NCI-H774 (cell line): Measurements from ENCODE around the gene ATF7.

Source experiments
- DNase-seq: peaks from one replicate; lab custom pipeline; 2025; lab: John Stamatoyannopoulos, UW

The ATF7 gene

DNA sequence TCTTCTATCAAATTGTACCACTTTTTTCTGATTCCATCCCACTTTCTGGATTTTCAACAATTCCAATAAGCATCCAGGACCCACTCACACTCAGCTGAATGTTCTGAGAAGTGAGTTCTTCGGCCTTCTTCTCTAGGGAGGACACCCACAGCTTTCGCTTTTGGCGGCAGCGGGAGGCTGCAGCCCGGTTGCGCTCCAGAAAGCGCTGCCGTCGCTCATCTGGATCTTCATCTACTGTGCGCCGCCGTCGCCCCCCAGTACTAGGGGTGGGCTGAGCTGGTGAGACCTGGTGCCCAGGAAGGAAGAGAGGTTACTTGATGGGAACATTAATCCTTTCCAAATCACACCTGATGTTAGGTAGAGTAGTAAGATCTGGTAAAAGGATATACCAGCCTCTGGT is 101.7 kb downstream of the ATF7 start:
- DNase-seq = no peak

GRCh38 chr12:53523131-53523530 is 103.1 kb downstream of the ATF7 start:
- no peak for DNase-seq

DNA sequence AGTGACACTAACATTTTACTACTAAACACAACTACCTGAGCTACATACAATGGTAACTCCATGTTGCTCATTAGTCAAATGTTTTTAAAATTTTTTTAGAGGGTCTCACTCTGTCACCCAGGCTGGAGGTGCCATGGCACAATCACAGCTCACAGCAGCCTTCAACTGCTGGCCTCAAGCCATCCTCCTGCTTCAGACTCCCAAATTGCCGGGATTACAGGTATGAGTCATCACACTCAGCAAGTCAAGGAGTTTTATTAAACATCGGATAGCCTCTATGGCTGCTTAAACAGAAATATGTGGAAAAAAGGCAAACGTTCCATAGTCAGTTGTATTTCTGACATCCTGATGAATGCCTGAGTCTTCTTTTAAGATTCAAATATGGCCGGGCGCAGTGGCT is 107.8 kb downstream of the ATF7 start:
- no peak for DNase-seq

DNA sequence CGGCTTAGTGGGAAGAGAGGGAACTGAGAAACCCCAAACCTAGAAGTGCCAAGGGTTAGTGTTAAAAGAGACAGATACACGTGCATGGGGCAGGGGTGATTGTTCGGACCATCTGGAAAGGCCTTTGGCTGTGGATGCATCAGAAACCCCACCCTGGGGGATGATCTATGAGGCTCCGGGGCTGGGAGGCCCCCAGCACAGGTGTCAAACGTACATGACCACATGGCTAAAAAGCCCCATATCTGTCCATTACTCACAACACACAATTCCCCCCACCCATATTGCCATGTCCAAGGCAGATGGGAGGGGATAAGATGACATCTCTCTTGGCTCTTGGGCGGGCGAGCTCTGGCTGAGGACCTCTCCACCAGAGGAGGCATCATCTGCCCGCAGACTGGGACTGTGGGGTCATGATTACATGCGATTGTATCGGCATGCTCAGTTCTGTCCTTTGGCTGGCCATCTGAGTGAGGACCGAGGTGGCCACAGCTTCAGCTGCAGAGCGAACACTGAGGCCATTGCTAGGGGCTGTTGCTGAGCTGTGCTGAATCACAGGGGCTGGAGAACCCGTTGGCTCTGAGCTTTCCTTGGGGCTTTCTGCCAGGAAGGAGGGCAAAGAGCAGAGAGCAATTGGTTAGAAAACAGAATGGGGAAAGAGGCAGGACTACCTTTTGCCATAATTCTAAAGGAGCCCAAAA is 109.3 kb downstream of the ATF7 start:
- no peak for DNase-seq

DNA sequence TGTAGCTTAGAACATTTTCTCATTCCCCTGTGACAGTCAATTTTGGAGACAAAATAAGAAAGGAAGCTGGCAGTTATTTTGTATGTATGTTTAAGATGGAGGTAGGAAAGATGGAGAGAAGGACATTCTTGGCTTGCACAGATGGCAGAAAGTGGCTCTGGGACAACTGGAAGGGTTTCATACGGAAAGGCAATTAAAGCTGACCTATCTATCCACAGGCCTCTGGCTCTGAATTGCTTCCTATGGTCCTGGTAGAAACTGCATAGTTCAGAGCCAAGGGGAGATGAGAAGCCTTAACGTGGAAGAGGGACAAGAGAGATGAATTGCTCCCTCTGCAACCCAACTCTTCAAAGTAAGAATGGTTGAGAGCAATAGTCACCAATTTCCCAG is 110.9 kb downstream of the ATF7 start:
- no peak for DNase-seq

DNA sequence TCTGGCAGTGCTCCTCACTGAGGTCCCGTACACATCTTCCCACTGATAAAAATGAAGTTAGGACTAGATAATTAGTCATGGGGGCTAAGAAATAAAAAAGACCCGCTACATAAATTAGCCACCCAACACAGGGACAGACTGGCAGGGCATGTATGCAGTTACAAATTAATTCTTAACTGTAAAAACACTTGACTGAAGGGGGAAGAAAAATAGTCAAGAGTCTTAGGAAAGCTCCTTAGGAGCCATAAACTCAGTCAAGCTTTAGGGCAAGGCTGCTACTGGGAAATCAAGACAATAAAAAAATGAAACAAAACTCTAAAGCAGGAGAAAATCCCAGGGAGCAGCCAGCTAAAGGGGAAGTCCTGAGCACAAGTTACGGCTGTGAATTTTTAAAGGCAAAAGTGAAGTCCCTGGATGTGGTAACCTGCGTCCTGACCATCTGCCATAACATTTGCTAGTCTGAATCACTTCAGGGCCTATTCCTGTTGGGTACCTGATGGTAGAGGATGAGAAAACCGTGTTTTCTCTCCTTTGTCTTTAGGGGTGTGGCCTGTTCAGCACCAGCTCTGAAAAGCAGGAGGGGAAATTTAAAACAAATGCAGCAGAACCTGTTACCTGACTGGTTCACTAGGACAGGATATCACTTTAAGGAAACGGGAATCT is 111.4 kb downstream of the ATF7 start:
- no peak for DNase-seq

GRCh38 chr12:53513712-53514410 is 112.3 kb downstream of the ATF7 start:
- no peak for DNase-seq

GRCh38 chr12:53510181-53510812 is 115.9 kb downstream of the ATF7 start:
- no peak for DNase-seq

DNA sequence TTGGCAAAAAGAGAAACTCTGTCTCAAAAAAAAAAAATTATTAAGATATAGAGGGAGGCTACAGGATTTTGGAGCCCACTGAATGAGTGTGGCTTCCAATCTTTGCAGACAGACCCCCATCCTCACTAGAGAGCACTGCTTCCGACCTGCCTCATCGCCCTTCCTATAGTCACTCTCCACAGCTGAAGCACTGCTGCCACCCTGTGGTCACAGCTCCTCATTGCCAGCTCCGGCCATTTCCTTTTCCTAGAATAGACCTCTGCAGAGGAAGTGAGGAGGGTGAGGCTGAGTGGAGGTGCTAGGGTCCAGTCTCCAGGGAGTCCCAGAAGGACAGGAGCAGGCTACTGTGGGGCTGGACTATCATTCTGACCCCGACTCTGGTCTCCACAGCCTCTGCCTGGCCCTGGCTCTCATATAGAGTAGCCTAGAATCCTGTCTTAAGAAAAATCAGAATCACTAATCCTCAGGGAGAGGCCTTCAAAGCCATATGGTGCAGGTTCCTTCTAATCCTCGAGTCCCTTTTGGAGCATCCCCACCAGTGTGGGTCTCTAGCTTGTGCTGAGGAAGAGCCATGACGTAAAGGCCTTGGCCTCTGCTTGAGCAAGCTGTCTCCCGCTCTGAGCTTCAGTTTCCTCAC is 117.5 kb downstream of the ATF7 start:
- peak; percentile 80 for DNase-seq

- DNase-seq = no peak
Measured at GRCh38 chr12:53507603-53507885, 118.6 kb downstream of the ATF7 start.

- no peak for DNase-seq
Measured at GRCh38 chr12:53506881-53507602, 119.1 kb downstream of the ATF7 start, which contains the start of gene NPFF. NPFF (minus strand) TSS chr12:53507484; CDS start chr12:53507474, 10 bp downstream.

- no peak for DNase-seq
Measured at GRCh38 chr12:53506450-53506785, 119.8 kb downstream of the ATF7 start.

GRCh38 chr12:53505555-53506449 is 120.4 kb downstream of the ATF7 start:
- no peak for DNase-seq

DNA sequence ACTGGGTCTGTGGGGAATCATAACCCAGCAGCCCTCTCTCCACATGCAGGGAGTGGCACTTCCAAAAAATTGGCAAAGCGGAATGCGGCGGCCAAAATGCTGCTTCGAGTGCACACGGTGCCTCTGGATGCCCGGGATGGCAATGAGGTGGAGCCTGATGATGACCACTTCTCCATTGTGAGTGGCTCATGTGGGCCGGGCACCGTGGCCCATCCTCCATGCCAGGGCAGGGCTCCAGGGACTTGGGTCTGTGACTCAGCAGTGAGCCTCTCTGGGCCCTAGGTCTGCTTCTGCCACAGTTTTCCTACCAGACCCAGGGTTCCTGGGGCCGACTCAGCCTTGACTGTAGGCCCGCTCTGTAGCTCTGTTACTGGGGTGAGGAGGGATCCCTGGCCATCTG is 121.1 kb downstream of the ATF7 start:
- DNase-seq = no peak

- DNase-seq = no peak
Measured at GRCh38 chr12:53504004-53504920, 121.9 kb downstream of the ATF7 start.

- no peak for DNase-seq
Measured at GRCh38 chr12:53502983-53503728, 123.0 kb downstream of the ATF7 start.

- no peak for DNase-seq
Measured at GRCh38 chr12:53502331-53502730, 123.9 kb downstream of the ATF7 start.

DNA sequence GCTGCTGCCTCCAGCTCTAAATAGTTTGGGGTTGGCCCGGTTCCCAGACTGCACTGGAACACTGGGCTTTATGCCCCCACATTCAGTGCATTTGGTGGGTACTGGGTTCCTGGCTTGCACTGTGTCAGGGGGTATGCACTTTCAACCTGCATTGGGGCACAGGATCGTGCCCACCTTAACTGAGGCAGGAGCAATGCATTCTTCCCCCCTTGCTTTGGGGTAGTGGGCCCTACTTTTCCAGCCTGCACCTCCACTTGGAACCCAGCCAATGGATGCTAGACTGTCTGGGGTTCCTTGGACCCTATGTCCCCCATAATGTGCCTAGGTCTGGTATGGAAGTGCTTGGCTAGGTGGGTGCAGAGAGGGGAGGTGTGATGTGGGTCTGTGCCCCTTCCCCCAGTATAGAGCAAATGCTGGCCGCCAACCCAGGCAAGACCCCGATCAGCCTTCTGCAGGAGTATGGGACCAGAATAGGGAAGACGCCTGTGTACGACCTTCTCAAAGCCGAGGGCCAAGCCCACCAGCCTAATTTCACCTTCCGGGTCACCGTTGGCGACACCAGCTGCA is 124.5 kb downstream of the ATF7 start:
- no peak for DNase-seq
